Transverse colon (tissue), 3 donors: ENCODE measurements around the gene PIGT.

Experiments used
- CTCF ChIP-seq, 5 experiments: fragments of 200-600 bp in 3 of 5; fragments of 450-650 bp in 2 of 5; sonication (generic) in 3 of 5; IDR thresholded peaks; 1 replicate in 2 of 5; 2 replicates in 3 of 5; pipeline ENCODE4 v1.5.1; 2016 to 2017; ENCODE audit warnings: antibody characterized with exemption in 5 of 5, inconsistent platforms in 3 of 5, mild to moderate bottlenecking in 2 of 5, moderate library complexity in 1 of 5
- EP300 ChIP-seq: sonication (generic); formaldehyde crosslinking; IDR thresholded peaks from one replicate; pipeline ENCODE4 v1.6.1; 2017; ENCODE audit warnings: antibody characterized with exemption, low read depth
- POLR2A ChIP-seq: fragments of 450-650 bp; IDR thresholded peaks from one replicate; pipeline ENCODE4 v1.6.1; 2016; ENCODE audit warnings: antibody characterized with exemption, mild to moderate bottlenecking, moderate library complexity

- no peak for TF ChIP-seq CTCF (IDR thresholded peaks at IDR 0.05)
- TF ChIP-seq POLR2A, result no peak
- no peak for TF ChIP-seq EP300
These were observed 51.2 kb downstream of the PIGT start for GRCh38 chr20:45467172-45467571.
